Activated CD4-positive, alpha-beta memory T cell treated with anti-CD3 and anti-CD28 coated beads for 36 hours (primary cell): Measurements from ENCODE around the gene OAT. TPM values are rescaled to one million over a fixed set of nuclear protein-coding genes. Genes with fewer than 3 reads are reported as not detected.

Experiments
- CTCF ChIA-PET: fragments of 350-600 bp; sonication (Branson Sonifier 250); formaldehyde crosslinking; loops from one replicate; lab custom pipeline; 2021; ENCODE audit warnings: antibody characterized with exemption, inconsistent platforms; lab: Charles Lee
- POLR2A ChIA-PET: fragments of 350-600 bp; sonication (Branson Sonifier 250); formaldehyde crosslinking; loops from one replicate; lab custom pipeline; 2021; ENCODE audit warnings: antibody characterized with exemption; lab: Charles Lee
- DNase-seq: peaks from one replicate; pipeline ENCODE4 v3.0.0-alpha.2; 2020
- H3K27ac Mint-ChIP-seq: one replicate; pipeline ENCODE4 v1.8.0; 2021; ENCODE audit warnings: mixed read lengths
- H3K27me3 Mint-ChIP-seq: one replicate; pipeline ENCODE4 v1.8.0; 2021; ENCODE audit warnings: mixed read lengths
- H3K36me3 Mint-ChIP-seq: one replicate; pipeline ENCODE4 v1.8.0; 2021; ENCODE audit warnings: mixed read lengths
- H3K4me1 Mint-ChIP-seq: one replicate; pipeline ENCODE4 v1.8.0; 2021; ENCODE audit warnings: low read depth, mixed read lengths
- H3K4me3 Mint-ChIP-seq: one replicate; pipeline ENCODE4 v1.8.0; 2021; ENCODE audit warnings: mild to moderate bottlenecking, mixed read lengths
- H3K9me3 Mint-ChIP-seq: one replicate; pipeline ENCODE4 v1.8.0; 2021; ENCODE audit warnings: mixed read lengths
- intact Hi-C: fragments of 100-400 bp; cut with micrococcal nuclease; formaldehyde crosslinking; loops from one replicate; pipeline ENCODE4 v1.15.1; 2023
- total RNA-seq, 2 experiments: library from RNA; stranded (reverse); gene quantifications; one replicate each; pipeline ENCODE4 v1.2.3, GENCODE V29; 2021

OAT gene
- total RNA-seq, 2 experiments from 2014 or later, result 34.6 to 38.1 TPM

GRCh38 chr10:124419635-124420034 lies 912 bp upstream of the OAT start:
- Mint-ChIP-seq H3K27ac (no peak overlapping the region), H3K4me1 (peaks cover 16% of the 10 kb centered on the region), H3K4me3 (peak overlapping the region; percentile 79), H3K36me3 (no peaks in the 10 kb centered on the region), H3K9me3 (no peaks in the 10 kb centered on the region), H3K27me3 (peaks cover 11% of the 10 kb centered on the region)
- ChIA-PET CTCF (interaction anchor here (1.0 to 2.9 kb wide), 2 partner anchors 15 to 30 kb away, joined by 7 to 17 read pairs; no protein-coding TSS in a partner anchor), POLR2A (interaction anchor here (2.1 kb wide), 1 partner anchor 42 kb away, joined by 8 read pairs; the partner anchor contains the start of gene LHPP)
- no peak for DNase-seq
- intact Hi-C loops, result loop anchor here (5.0 kb wide), 1 partner anchor 383 kb away; the partner anchor contains the start of gene ABRAXAS2

- no peaks in the 10 kb centered on the region for H3K36me3 Mint-ChIP-seq
- peak overlapping the region; percentile 79 for H3K4me3 Mint-ChIP-seq
- POLR2A ChIA-PET, result interaction anchor here (1.6 to 2.1 kb wide), 2 partner anchors 10 to 43 kb away, joined by 4 to 8 read pairs; partner anchors contain the start of gene LHPP
- intact Hi-C loops, result loop anchor here (1.0 to 5.0 kb wide), 3 partner anchors 44 to 1264 kb away; partner anchors contain the start of genes ABRAXAS2 and BUB3
- CTCF ChIA-PET, result interaction anchor here (0.6 to 2.9 kb wide), 5 partner anchors 14 to 305 kb away, joined by 3 to 17 read pairs (median 7); partner anchors contain the start of gene LHPP
- peak; percentile 56 for DNase-seq
- H3K27ac Mint-ChIP-seq, result no peak overlapping the region
- no peaks in the 10 kb centered on the region for H3K9me3 Mint-ChIP-seq
- peaks cover 6% of the 10 kb centered on the region for H3K27me3 Mint-ChIP-seq
- H3K4me1 Mint-ChIP-seq, result peaks cover 16% of the 10 kb centered on the region
Measured at GRCh38 chr10:124417895-124418725, 613 bp downstream of the OAT start.

GRCh38 chr10:124416733-124417132 lies 2.0 kb downstream of the OAT start:
- Mint-ChIP-seq H3K4me3 (peak overlapping the region; percentile 20), H3K36me3 (peaks cover 2% of the 10 kb centered on the region), H3K4me1 (peaks cover 16% of the 10 kb centered on the region), H3K27me3 (peaks cover 2% of the 10 kb centered on the region), H3K27ac (no peak overlapping the region), H3K9me3 (no peaks in the 10 kb centered on the region)
- no peak for DNase-seq
- CTCF ChIA-PET, result interaction anchor here (0.8 to 2.9 kb wide), 3 partner anchors 12 to 28 kb away, joined by 4 to 17 read pairs (median 8); no protein-coding TSS in a partner anchor
- intact Hi-C loops, result loop anchor here (5.0 kb wide), 1 partner anchor 386 kb away; the partner anchor contains the start of gene ABRAXAS2
- POLR2A ChIA-PET, result interaction anchor here (1.6 kb wide), 1 partner anchor 11 kb away, joined by 4 read pairs; no protein-coding TSS in a partner anchor

GRCh38 chr10:124415210-124415609 lies 3.5 kb downstream of the OAT start:
- peaks cover 8% of the 10 kb centered on the region for H3K36me3 Mint-ChIP-seq
- CTCF ChIA-PET, result interaction anchor here (1.0 to 2.9 kb wide), 3 partner anchors 12 to 421 kb away, joined by 3 to 12 read pairs (median 7); no protein-coding TSS in a partner anchor
- POLR2A ChIA-PET, result no interaction called here
- no peak overlapping the region for H3K4me3 Mint-ChIP-seq
- DNase-seq, result no peak
- H3K4me1 Mint-ChIP-seq, result peaks cover 16% of the 10 kb centered on the region
- H3K27me3 Mint-ChIP-seq, result peaks cover under 1% of the 10 kb centered on the region
- intact Hi-C loops, result loop anchor here (5.0 kb wide), 1 partner anchor 387 kb away; the partner anchor contains the start of gene ABRAXAS2
- H3K27ac Mint-ChIP-seq, result no peak overlapping the region
- H3K9me3 Mint-ChIP-seq, result no peaks in the 10 kb centered on the region

- intact Hi-C loops, result no loop called here
- DNase-seq, result no peak
- Mint-ChIP-seq H3K27ac (no peak overlapping the region), H3K27me3 (no peaks in the 10 kb centered on the region), H3K4me3 (no peak overlapping the region), H3K9me3 (no peaks in the 10 kb centered on the region), H3K36me3 (peaks cover 11% of the 10 kb centered on the region), H3K4me1 (peaks cover 12% of the 10 kb centered on the region)
- ChIA-PET CTCF (interaction anchor here (2.4 to 2.9 kb wide), 2 partner anchors 10 to 25 kb away, joined by 7 to 14 read pairs; no protein-coding TSS in a partner anchor), POLR2A (no interaction called here)
Measured at GRCh38 chr10:124414076-124414475, 4.6 kb downstream of the OAT start.

GRCh38 chr10:124409696-124410095 lies 9.0 kb downstream of the OAT start:
- ChIA-PET CTCF (no interaction called here), POLR2A (no interaction called here)
- DNase-seq, result no peak
- Mint-ChIP-seq H3K27ac (no peak overlapping the region), H3K9me3 (no peaks in the 10 kb centered on the region), H3K4me1 (no peaks in the 10 kb centered on the region), H3K36me3 (peaks cover 20% of the 10 kb centered on the region), H3K27me3 (no peaks in the 10 kb centered on the region), H3K4me3 (no peak overlapping the region)
- intact Hi-C loops, result no loop called here

- CTCF ChIA-PET, result interaction anchor here (1.3 kb wide), 1 partner anchor 20 kb away, joined by 3 read pairs; no protein-coding TSS in a partner anchor
- Mint-ChIP-seq H3K4me3 (no peak overlapping the region), H3K4me1 (peaks cover 6% of the 10 kb centered on the region), H3K27ac (no peak overlapping the region), H3K27me3 (no peaks in the 10 kb centered on the region), H3K36me3 (peaks cover 26% of the 10 kb centered on the region), H3K9me3 (no peaks in the 10 kb centered on the region)
- no peak for DNase-seq
- POLR2A ChIA-PET, result no interaction called here
- intact Hi-C loops, result no loop called here
Measured at GRCh38 chr10:124408357-124408756, 10.4 kb downstream of the OAT start.

GRCh38 chr10:124407456-124407855 lies 11.3 kb downstream of the OAT start:
- Mint-ChIP-seq H3K4me3 (no peak overlapping the region), H3K27ac (no peak overlapping the region), H3K36me3 (peaks cover 30% of the 10 kb centered on the region), H3K4me1 (peaks cover 8% of the 10 kb centered on the region), H3K9me3 (no peaks in the 10 kb centered on the region), H3K27me3 (no peaks in the 10 kb centered on the region)
- ChIA-PET POLR2A (no interaction called here), CTCF (interaction anchor here (0.9 kb wide), 1 partner anchor 18 kb away, joined by 5 read pairs; no protein-coding TSS in a partner anchor)
- no peak for DNase-seq
- intact Hi-C loops, result no loop called here

GRCh38 chr10:124403548-124403947 lies 15.2 kb downstream of the OAT start:
- peaks cover 26% of the 10 kb centered on the region for H3K36me3 Mint-ChIP-seq
- no peak overlapping the region for H3K27ac Mint-ChIP-seq
- intact Hi-C loops, result no loop called here
- no peaks in the 10 kb centered on the region for H3K27me3 Mint-ChIP-seq
- ChIA-PET CTCF (interaction anchor here (0.6 to 3.6 kb wide), 20 partner anchors 10 to 1129 kb away, joined by 3 to 54 read pairs (median 4); partner anchors contain the start of genes LHPP and OAT), POLR2A (no interaction called here)
- no peak overlapping the region for H3K4me3 Mint-ChIP-seq
- no peaks in the 10 kb centered on the region for H3K9me3 Mint-ChIP-seq
- peaks cover 8% of the 10 kb centered on the region for H3K4me1 Mint-ChIP-seq
- peak; percentile 25 for DNase-seq

- intact Hi-C loops, result no loop called here
- Mint-ChIP-seq H3K4me1 (peaks cover 8% of the 10 kb centered on the region), H3K27ac (no peak overlapping the region), H3K9me3 (no peaks in the 10 kb centered on the region), H3K36me3 (peaks cover 23% of the 10 kb centered on the region), H3K4me3 (no peak overlapping the region), H3K27me3 (no peaks in the 10 kb centered on the region)
- POLR2A ChIA-PET, result no interaction called here
- no peak for DNase-seq
- CTCF ChIA-PET, result interaction anchor here (1.0 to 1.1 kb wide), 2 partner anchors 13 to 408 kb away, joined by 3 to 6 read pairs; no protein-coding TSS in a partner anchor
Measured at GRCh38 chr10:124402273-124402672, 16.4 kb downstream of the OAT start.

GRCh38 chr10:124401633-124402032 lies 17.1 kb downstream of the OAT start:
- ChIA-PET POLR2A (no interaction called here), CTCF (interaction anchor here (1.0 to 1.1 kb wide), 2 partner anchors 13 to 407 kb away, joined by 3 to 6 read pairs; no protein-coding TSS in a partner anchor)
- no peak for DNase-seq
- Mint-ChIP-seq H3K9me3 (no peaks in the 10 kb centered on the region), H3K4me3 (no peak overlapping the region), H3K27ac (no peak overlapping the region), H3K36me3 (peaks cover 20% of the 10 kb centered on the region), H3K27me3 (no peaks in the 10 kb centered on the region), H3K4me1 (peaks cover 8% of the 10 kb centered on the region)
- intact Hi-C loops, result no loop called here
